Lower lobe of right lung (tissue), 2 donors: ENCODE measurements around the gene ALDH2. TPM values are rescaled to one million over a fixed set of nuclear protein-coding genes. Genes with fewer than 3 reads are reported as not detected.

Experiments used
- ATAC-seq, 2 donors: fragments of 200-7000 bp; cut with Tn5 transposase; one replicate each; pipeline ENCODE4 v1.9.1; 2020 to 2022; ENCODE audit warnings: mild to moderate bottlenecking in 2 of 2, moderate library complexity in 2 of 2
- DNase-seq: peaks from one replicate; pipeline ENCODE4 v3.0.0-alpha.2; 2020
- H3K27ac ChIP-seq: fragments of 200-600 bp; one replicate; pipeline ENCODE4 v1.8.0; 2022
- H3K27me3 ChIP-seq: fragments of 200-600 bp; one replicate; pipeline ENCODE4 v1.8.0; 2022; ENCODE audit warnings: low read depth
- H3K36me3 ChIP-seq: fragments of 200-600 bp; one replicate; pipeline ENCODE4 v1.8.0; 2022; ENCODE audit warnings: mild to moderate bottlenecking
- H3K4me1 ChIP-seq: fragments of 200-600 bp; one replicate; pipeline ENCODE4 v1.8.0; 2022
- H3K4me3 ChIP-seq: fragments of 200-600 bp; one replicate; pipeline ENCODE4 v1.8.0; 2022; ENCODE audit warnings: mild to moderate bottlenecking
- H3K9me3 ChIP-seq: fragments of 200-600 bp; one replicate; pipeline ENCODE4 v1.8.0; 2022
- CTCF ChIP-seq: fragments of 200-600 bp; IDR thresholded peaks from one replicate; pipeline ENCODE4 v1.8.0; 2022; ENCODE audit warnings: antibody characterized with exemption, mild to moderate bottlenecking
- intact Hi-C: fragments of 100-400 bp; cut with DNase I; formaldehyde crosslinking; loops from one replicate; pipeline ENCODE4 v1.11.0; 2022
- total RNA-seq: library from RNA; stranded (reverse); fragmentation: NEBNext Ultra II Directional; extraction: Animal tissue kit (Norgen Biotek cat#: 25700); gene quantifications from one replicate; pipeline ENCODE4 v1.2.1, GENCODE V29; 2021
- donor health status: DM: no; HTN: yes; CAD: no; lungs with severe emphysema.

ALDH2 gene
- total RNA-seq, 1 donor from 2014 or later: 499 TPM

DNA sequence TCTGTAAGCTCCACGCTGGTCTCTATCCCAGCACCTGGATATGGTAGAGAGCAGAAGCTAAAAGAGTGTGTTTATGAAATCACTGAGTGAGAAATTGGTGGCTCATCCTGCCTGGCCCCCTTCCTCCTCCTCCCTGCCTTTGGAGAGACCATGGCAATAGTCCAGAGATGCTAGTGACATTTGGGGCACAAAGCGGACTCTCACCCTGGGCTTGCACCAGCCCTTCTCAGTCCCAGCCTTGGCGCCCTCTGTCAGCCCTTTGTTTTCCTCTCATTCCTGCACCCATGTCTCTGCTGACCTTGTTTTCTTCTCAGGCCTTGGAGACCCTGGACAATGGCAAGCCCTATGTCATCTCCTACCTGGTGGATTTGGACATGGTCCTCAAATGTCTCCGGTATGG lies 18.2 kb downstream of the ALDH2 start:
- no peak overlapping the region for H3K4me3 ChIP-seq
- ATAC-seq (no peak), DNase-seq (no peak)
- no peaks in the 10 kb centered on the region for H3K27me3 ChIP-seq
- H3K4me1 ChIP-seq: peaks cover 34% of the 10 kb centered on the region
- intact Hi-C loops: no loop called here
- no peak overlapping the region for H3K27ac ChIP-seq
- peaks cover 91% of the 10 kb centered on the region for H3K36me3 ChIP-seq
- H3K9me3 ChIP-seq: no peaks in the 10 kb centered on the region
- no peak for TF ChIP-seq CTCF

GRCh38 chr12:111785651-111786050 lies 18.9 kb downstream of the ALDH2 start:
- intact Hi-C loops: no loop called here
- no peaks in the 10 kb centered on the region for H3K9me3 ChIP-seq
- H3K27me3 ChIP-seq: no peaks in the 10 kb centered on the region

DNA sequence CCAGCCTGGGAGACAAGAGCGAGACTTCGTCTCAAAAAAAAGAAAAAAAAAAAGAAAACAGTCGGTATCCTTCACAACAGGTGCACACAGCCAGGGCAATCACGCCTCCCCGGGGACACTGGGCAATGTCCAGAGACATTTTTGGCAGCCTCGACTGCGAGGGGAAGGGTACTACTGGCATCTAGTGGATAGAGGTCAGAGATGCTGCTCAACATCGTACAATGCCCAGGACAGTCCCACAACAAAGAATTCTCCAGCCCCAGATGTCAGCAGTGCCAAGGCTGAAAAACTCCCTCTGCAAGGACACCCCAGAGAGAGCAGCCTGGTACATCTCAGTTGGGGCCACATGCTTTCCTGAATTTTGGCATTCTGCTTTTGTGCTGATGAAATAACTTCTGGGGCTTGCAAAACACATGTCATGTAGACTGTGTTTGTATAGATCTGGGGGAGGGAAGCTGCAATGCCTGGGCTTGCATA lies 21.5 kb downstream of the ALDH2 start:
- peaks cover 22% of the 10 kb centered on the region for H3K4me1 ChIP-seq
- H3K27me3 ChIP-seq: no peaks in the 10 kb centered on the region
- H3K9me3 ChIP-seq: no peaks in the 10 kb centered on the region
- intact Hi-C loops: no loop called here
- ATAC-seq (peak; percentile 6 to 67), DNase-seq (no peak)
- no peak overlapping the region for H3K27ac ChIP-seq
- peak; percentile 35 for TF ChIP-seq CTCF
- no peak overlapping the region for H3K4me3 ChIP-seq
- peaks cover 97% of the 10 kb centered on the region for H3K36me3 ChIP-seq

More at GRCh38 chr12:111785651-111786050, 18.9 kb downstream of the ALDH2 start:
- H3K4me3 ChIP-seq: no peak overlapping the region
- peaks cover 27% of the 10 kb centered on the region for H3K4me1 ChIP-seq
- no peak overlapping the region for H3K27ac ChIP-seq
- no peak for ATAC-seq
- H3K36me3 ChIP-seq: peaks cover 97% of the 10 kb centered on the region
- no peak for DNase-seq
- TF ChIP-seq CTCF: no peak

DNA sequence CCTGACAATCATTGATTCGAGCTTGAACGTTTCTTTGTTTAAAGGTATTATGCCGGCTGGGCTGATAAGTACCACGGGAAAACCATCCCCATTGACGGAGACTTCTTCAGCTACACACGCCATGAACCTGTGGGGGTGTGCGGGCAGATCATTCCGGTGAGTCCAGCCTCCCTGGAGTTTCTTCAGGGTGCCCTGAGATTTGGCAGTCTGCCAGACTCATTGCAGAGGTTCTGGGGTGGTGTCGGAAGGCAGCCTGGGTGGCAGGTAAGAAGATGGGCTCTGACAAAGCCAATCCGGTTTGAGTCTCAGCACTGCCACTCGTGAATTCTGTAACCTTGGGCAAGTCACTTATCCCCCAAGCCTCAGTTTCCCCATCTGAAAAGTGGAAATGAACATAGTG lies 23.0 kb downstream of the ALDH2 start:
- no peak for ATAC-seq
- peaks cover 97% of the 10 kb centered on the region for H3K36me3 ChIP-seq
- H3K27ac ChIP-seq: no peak overlapping the region
- TF ChIP-seq CTCF: no peak
- H3K27me3 ChIP-seq: no peaks in the 10 kb centered on the region
- intact Hi-C loops: no loop called here
- peaks cover 20% of the 10 kb centered on the region for H3K4me1 ChIP-seq
- no peaks in the 10 kb centered on the region for H3K9me3 ChIP-seq
- DNase-seq: no peak
- H3K4me3 ChIP-seq: no peak overlapping the region

DNA sequence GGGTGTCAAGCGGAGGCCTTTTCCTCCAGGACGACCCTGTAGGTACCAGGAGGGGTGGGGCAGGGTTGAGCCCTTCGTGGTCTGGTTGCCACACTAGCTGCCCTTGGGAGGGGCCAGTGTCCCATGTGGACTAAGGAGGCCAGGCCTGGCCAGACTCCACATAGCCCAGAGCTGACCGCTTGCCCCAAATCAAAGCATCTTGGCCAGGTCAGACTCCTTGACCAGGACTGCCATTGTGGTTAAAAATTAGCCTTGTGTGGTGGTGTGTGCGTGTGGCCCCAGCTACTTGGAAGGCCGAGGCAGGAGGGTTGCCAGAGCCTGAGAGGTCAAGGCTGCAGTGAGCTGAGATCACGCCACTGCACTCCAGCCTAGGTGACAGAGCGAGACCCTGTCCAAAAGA lies 24.8 kb downstream of the ALDH2 start:
- no peaks in the 10 kb centered on the region for H3K27me3 ChIP-seq
- no peak overlapping the region for H3K4me3 ChIP-seq
- intact Hi-C loops: no loop called here
- peaks cover 97% of the 10 kb centered on the region for H3K36me3 ChIP-seq
- DNase-seq (no peak), ATAC-seq (peak in 1 of 2 donors; percentile 24)
- H3K9me3 ChIP-seq: no peaks in the 10 kb centered on the region
- no peak for TF ChIP-seq CTCF
- no peak overlapping the region for H3K27ac ChIP-seq
- peaks cover 17% of the 10 kb centered on the region for H3K4me1 ChIP-seq
